ENCODE measurements around the gene PSENEN.
A peak's percentile ranks its signal among the peaks of the same experiment; 100 is the strongest.
"Not testable (repeated sequence)": the region's sequence is repeated elsewhere in the genome, so short reads cannot be mapped to it uniquely, and the experiment has no call there.

Gene PSENEN

DNA sequence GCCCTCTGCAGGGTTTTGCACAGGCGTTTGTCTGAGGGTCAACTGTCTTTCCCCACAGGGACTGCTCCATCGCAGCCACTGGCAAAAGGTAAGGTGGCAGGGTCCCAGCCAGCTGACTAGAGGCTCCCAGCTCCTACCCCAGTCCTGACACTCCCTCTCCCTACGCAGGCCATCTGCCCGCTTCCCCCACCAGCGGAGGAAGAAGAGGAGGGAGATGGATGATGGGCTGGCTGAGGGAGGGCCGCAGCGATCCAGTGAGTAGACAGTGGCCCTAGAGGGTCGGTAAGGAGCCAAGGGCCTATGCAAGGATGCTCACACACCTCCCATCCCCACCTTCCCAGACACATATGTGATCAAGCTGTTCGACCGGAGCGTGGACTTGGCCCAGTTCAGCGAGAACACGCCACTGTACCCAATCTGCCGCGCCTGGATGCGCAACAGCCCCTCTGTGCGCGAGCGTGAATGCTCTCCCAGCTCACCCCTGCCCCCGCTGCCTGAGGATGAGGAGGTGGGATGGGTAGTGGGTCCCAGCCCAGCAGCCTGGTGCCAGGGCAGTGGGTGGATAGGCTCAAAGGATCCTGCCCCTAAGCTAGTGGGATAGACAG is 7.4 kb downstream of the PSENEN start:
- DNase-seq: no peak

DNA sequence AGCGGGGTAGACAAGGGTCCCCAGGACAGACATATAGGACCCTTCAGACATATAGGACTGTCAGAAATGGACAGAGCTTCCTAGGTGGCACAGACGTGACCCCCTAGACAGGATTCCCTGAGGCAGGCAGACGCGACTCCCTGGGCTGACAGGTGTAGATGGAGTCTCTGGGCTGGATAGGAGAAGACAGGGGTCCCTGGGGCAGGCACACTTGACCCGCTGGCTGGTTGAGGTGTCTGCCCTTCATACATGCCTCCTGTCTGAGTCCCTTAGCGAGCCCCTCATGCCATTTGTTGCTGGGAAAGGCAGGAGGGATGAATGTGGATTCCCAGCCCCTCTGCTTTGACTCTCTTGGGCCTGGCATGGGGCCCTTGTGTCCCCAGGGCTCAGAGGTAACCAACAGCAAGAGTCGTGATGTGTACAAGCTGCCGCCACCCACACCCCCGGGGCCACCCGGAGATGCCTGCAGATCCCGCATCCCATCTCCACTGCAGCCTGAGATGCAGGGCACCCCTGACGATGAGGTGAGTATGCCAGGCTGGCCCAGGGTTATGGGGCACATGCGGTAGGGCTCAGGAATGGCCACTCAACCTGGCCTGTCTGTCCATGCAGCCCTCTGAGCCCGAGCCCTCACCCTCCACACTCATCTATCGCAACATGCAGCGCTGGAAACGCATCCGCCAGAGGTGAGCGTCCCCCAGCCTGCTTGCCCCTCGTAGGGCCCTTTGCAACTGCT is 8.4 kb downstream of the PSENEN start:
- DNase-seq: no peak

DNA sequence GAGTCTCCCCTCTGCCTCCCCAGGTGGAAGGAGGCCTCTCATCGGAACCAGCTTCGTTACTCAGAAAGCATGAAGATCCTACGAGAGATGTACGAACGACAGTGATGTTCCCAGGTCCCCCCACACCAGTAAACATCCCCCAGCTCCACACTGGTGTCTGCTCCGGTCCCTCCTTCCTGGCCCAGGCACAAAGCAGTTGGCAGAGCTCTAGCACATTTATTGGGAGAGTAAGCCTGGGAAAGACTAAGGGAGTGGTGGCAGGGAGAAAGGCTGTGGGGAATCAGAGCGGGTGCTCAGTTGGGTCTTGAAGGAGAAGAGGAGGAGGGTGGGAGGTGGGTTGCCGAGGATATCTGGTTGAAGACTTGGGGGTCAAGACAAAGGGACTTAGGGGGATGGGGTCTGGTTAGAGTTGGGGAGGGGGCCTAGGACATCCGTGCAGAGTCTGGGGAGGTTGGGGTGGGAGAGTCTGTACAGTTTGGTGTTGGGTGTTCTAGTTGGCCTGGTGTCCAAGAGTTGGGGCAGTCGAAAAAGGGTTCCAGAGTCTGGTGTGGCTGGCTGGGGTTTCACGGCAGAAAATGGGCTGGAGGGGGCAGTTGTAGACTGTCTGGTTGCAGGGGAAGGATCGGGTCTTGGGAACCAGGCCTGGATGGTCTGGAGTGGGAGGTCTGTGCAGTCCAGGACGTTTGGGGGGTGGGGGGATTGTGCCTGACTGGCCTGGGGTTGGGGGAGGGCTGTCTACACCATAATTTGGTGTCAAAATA is 9.1 kb downstream of the PSENEN start:
- no peak for DNase-seq

DNA sequence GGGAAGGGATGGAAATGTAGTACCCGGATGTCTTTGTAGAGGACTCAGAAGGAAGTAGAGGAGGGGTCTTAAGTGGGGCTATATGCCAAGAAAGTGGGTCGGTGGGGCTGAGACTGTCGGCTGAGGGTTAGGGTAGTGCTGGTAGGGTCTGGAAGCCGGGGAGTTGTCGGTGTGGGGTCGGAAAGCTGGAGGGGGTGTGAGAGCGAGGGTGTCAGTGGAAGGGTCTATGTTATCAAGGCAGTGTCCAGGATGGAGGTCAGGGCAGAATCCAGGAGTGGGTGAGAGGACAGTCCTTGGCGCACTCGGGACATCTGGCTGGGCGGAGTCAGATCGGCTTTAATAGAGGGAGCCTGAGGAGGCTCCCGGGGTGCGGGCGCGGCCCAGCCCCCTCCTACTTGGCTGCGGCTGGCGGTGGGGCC is 9.7 kb downstream of the PSENEN start:
- DNase-seq: no peak

DNA sequence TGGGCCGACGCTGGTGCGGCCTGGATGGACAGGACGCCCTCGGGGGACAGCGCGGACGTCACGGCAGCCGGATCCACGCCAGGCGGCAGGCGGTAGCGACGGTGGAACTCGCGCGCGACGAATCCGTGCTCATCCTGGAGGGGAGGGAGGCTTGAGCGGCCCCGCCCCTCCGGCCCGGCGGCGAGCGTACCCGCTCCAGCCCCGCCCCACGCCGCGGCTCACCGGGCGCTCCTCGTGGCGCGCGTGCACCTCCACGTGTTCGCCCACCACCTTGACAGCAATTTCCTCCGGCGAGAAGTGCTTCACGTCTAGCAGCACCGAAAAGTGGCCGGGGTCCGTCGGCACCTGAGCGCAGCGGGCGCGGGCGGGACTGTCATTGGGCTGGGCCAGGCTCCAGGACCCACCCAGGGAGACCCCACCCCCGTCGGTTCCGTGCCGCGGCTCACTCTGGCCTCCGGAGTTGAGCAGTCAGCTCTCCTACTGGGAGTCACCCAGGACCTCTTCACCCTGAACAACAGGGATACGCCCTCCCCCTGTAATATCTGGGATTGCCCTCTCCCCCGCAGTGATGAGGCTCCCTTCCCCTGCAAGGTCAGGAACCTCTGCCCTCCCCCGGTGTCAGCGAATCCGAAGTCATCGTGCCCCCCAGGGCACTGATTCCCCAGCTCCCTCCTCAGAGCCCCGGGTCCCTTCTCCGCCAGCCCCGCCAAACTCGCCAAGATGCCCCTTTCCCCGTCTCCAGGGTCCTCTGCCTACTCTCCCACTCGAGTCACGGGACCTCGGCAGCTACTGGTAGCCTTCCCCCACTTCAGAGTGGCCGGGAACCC is 10.3 kb downstream of the PSENEN start:
- DNase-seq: peak; percentile 59 to 71

DNA sequence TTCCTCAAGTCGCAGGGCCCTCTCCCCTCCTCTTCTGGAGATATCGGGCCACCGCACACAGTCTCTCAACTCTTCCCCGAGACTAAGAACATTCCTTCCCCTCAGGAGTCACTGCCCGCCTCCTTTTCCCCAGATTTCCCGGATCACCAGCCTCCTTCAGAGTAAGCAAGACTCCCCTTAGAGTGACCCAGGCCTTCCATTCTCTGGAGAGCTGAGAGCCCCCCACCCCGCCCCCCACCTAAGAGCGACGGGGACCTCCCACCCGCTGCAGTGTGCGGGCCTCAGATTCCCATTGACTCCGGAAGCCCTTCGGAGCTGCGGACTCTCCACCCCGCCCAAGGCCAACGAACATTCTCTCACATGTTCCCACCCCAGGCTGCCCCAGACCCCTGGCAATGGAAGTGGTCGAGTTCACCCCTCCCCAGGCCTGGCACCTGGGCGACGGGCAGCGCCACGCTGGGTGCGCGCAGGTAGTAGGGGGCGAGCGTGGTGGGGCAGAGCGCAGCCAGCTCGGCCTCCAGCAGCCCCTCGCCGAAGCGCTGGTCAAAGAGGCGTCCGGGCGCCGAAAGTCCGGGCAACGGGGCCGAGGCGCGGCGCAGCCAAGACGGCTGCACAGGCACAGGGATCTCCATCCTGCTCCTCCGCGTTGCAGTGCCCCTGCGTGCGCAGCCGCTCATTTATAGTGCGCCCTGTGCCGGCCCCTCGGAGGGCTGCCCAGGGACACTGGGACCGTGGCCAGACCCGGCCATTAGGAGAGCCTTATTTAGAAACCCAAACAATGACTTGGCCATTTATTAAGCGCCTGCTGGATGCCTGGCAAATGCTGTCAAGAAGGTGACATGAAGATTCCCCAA is 11.2 kb downstream of the PSENEN start, which contains the start of gene HSPB6:
Gene HSPB6 (minus strand): TSS at position 653 of the 854 bp plus-strand sequence. CDS start 21 bp downstream, at position 632.
- DNase-seq: no peak

DNA sequence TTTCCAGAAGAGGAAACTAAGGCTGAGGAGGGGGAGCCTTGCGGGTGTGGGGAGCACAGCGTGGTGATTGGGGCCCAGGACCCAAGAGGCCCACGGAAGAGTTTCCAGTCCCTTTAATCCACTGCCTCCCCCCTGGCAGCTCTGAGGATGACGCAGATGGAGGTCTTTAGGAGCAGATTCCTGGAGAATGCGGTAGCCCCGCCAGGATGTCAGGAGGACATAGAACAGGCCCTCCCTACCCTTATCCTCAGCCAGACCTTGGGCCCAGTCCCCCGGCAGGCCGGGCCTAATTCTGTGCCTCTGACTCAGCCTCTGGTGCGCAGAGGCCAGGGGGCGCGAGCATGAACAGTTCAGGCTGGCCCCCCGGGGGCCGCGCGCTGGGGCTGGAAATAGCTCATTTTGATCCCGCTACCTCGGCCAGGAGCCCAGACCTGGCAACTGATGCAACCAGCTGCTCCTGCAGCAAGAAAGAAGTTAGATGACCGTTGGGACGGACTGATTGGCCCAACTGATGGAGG is 11.8 kb downstream of the PSENEN start:
- DNase-seq: no peak

DNA sequence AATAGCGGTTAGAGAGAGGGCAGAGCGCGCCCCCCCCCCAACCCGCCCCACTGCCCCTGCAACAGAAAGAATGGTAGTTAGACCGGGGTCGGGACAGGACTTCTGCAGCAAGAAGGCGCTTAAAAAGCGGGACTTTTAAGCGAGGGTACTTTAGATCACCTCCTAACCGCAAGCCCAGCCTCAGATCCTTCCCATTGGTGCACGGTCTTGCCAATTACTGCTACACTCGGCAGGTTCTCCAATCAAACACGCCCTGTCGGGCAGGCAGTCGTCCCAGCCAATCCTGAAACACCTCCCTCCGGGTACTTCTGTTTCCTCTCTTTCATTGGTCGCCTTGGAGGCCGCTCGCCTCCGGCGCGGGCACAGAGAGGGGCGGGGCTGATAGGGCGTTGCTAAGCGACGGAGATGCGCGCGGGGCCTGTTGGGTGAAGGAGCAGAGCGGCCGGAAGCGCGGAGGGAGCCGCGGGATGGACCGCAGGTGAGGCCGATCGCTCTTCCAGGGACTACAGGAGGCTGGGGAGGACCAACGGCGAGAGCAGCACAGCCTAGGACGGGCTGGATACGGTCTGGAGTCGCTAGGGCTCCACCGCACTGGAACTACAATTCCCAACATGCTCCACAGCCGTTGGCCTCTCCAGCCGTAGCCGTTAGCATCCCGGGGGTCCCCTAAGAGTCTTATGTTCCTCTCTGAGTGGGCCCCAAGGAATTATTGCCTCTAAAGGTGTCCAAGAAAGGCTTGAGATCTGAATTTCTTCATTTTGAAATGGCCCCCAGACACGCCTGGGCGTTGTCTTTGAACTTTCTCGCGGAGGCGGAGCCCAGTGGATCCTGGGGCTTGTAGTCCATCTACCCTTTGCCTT is 12.5 kb downstream of the PSENEN start, which contains the start of gene PROSER3:
Gene PROSER3 (plus strand): TSS at position 428 of the 860 bp plus-strand sequence. CDS start 40 bp downstream, at position 468.
- DNase-seq: peak; percentile 99 to 100

DNA sequence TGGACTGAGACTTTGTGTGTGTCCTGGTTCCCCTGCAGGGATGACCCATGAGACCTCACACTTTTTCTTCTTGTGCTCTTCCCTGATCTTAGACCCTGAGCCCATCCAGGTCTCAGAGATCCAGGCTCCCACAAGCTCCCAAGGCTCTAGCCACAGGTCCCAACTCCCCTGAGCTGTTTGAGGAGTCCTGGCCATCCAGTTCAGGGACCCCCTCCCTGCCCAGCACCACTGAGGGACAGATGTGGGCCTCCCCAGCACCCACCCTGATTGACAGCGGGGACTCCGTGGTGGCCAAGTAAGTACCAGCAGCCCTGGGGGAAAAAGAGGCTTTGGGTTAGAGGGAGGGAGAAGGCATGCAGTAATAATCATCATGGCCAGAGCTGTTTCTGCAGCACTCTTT is 14.2 kb downstream of the PSENEN start:
- DNase-seq: no peak

DNA sequence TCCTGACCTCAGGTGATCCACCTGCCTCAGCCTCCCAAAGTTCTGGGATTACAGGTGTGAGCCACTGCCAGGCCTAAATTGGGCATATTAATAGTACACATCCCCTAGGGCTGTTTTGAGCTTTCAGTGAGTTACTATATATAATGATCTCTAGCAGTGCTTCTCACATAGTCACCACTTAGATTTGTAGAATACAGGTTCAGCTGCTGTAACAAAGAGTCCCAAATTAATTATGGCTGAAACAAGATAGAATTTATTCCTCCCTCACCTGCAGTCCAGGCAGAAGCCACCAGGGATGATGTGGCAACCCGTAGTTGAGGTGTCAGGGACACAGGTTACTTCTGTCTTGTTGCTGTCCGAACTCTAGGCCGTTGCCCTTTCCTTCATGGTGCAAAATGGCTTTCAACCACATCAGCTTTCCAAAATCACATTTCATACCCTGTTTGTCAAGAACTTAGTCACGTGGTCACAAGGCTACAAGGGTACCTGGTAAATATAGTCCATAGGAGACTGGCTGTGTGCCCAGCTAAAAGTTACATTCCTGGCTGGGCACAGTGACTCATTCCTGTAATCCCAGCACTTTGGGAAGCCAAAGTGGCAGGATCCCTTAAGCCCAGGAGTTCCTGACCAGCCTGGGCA is 15.4 kb downstream of the PSENEN start:
- DNase-seq: no peak

DNA sequence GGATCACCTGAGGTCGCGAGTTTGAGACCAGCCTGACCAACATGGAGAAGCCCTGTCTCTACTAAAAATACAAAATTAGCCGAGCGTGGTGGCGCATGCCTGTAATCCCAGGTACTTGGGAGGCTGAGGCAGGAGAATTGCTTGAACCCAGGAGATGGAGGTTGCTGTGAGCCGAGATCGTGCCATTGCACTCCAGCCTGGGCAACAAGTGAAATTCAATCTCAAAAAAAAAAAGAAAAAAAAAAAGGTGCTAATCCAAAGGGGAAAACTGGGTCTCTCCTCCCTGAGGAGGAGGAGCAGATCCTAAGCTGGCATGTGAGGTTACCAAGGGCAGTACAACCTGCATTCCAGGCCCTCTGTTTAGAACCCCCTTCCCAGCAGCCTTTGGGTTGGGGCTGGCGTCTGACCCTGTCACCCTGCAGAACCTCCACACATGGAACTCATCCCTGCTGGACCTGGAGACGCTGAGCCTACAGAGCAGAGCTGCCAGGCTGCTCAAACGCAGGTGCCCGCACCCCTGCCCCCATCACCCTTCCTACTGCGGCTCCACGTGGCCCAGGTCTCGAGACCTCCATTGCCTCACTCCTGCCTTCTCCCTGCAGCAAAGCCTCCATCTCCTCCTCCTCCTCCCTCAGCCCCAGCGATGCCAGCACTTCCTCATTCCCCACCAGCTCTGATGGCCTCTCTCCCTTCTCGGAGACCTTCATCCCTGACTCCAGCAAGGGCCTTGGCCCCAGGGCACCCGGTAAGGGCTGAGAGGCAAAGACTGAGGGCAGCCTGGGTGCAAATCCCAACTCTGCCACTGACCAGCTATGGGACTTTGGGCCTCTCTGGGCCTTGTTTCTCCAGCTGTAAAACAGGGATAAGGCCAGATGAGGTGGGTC is 19.2 kb downstream of the PSENEN start:
- DNase-seq: no peak

DNA sequence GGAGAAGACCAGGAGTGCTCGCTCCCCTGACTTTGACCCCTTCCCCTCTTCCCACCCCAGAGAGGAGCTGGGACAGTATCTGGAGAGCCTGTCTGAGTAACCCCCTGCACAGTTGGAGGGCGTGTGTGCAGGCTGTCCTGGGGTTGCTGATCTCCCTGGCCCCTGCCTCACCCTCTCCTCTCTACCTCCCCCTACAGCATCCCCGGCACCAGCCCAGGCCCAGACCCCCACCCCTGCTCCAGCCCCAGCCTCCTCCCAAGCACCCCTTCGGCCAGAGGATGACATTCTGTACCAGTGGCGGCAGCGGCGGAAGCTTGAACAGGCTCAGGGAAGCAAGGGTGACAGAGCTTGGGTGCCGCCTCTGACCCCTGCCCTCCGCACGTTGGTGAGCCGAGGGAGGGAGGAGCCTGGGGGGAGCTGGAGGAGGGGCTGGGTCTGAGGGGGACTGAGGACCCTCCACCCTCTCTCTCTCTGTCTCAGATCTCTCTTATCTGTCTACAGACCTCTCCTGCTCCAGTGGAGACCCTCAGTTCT is 21.2 kb downstream of the PSENEN start:
- DNase-seq: no peak

DNA sequence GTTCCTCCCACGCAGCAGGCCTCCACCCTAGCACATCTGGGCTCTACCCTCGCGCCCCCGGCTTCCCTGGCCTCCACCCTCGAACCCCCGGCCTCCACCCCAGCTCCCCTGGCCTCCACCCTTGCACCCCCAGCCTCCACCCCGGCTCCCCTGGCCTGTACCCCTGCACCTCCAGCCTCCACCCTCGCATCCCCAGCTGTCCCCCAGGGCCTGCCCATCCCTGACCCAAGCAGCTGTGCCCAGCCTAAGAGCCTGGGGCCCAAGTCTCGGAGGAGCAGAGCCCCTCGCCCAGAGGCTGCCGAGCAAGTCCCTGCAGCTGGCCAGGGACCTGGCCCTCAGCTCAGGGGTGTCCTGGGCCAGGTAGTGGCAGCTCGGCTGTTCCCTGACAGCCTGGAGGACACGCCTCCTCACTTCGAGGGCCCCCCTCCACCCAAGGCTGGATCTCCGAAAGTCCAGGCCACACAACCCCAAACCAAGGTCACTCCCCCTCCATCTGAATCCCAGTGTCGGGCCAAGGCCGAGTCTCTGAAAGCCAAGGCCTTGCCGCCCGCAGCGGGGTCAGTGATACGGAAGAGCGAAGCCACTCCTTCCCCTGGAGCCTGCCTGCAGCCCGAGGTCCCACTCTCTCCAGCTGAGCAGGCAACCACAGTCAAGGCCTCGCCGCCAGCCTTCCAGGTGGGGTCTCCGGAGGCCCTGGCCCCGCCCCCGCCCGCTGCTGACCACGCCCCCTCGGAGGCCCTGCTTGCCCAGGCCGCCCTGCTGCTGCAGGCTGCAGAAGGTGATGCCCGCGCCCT is 22.0 kb downstream of the PSENEN start:
- DNase-seq: no peak

DNA sequence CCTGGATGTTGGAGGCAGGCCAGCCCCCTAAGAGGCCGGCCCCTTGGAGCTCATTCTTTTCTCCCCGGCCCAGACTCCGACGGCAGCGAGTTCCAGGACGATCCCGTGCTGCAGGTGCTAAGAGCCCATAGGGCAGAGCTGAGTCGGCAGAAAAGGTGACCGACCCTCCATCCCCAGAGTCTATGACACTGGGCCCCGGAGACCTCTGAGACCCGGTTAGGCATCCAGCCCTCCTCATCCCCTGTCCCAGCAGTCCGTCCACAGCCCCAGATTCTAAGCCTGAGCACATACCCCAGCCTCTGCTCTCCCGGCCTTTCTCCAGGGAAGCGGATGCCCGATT is 22.6 kb downstream of the PSENEN start:
- DNase-seq: no peak

DNA sequence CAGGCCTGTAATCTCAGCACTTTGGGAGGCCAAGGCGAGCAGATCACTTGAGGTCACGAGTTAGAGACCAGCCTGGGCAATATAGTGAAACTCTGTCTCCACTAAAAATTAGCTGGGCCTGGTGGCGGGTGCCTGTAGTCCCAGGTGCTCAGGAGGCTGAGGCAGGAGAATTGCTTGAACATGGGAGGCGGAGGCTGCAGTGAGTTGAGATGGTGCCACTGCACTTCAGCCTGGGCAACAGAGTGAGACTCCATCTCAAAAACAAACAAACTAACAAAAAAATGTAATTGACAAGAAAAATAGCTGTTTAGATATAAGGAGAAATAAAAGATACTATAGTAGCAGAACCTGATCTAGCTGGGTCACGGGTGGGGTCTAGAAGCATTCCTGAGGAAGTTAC is 26.9 kb downstream of the PSENEN start:
- not testable (repeated sequence) for DNase-seq

DNA sequence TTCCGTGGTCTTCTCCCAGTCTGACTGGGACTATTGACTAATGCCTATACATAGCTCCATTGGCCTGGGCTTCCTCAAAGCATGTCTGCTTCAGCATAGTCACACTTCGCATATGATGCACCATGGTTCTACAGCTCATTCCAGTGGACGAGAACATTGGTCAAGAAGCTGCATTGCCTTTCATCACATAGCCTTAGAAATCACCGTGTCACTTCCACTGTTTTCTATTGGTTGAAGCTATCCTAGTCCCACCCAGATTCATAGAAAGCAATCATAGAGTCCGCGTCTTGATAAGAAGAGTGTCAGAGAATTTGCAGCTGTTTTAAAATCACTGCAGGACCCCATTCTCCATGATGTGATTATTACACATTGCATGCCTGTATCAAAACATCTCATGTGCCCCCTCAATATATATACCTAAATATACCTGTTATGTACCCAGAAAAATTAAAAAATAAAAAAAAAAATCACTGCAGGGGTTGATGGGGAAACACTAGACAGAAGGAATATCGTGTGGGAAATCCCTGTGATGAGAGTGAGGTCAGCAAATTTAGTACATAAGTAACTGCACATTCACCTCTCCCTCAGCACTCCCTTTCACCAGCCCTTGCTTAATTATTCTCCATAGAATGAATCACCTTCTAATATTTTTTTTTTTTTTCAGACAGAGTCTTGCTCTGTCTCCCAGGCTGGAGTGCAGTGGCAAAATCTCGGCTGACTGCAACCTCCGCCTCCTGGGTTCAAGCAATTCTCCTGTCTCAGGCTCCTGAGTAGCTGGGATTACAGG is 27.8 kb downstream of the PSENEN start:
- DNase-seq: no peak

Measured in CD4-positive, alpha-beta T cell treated with Interleukin-4 for 1 hour (primary cell).